PFSK-1 (cell line): ENCODE data around the gene METTL1.

ENCODE experiments used
- FOXP2 ChIP-seq: optimal IDR thresholded peaks from 2 replicates; pipeline ENCODE3; 2011; ENCODE audit warnings: borderline replicate concordance, control low read depth, inconsistent platforms; ENCODE audit not compliant: insufficient read depth; ENCODE audit errors: extremely low read length, extremely low read depth
- POLR2AphosphoS5 ChIP-seq: IDR thresholded peaks from 2 replicates; pipeline ENCODE4 v1.6.1; 2012; ENCODE audit warnings: low read depth, mild to moderate bottlenecking, control low read depth, low read length, moderate library complexity
- REST ChIP-seq, 2 experiments: IDR thresholded peaks; 2 replicates each; pipeline versions ENCODE4 v1.6.1 to v1.8.0; 2011 to 2012; ENCODE audit warnings: low read depth in 2 of 2, low read length in 2 of 2, control low read depth in 1 of 2, inconsistent platforms in 1 of 2, mild to moderate bottlenecking in 1 of 2, moderate library complexity in 1 of 2; ENCODE audit not compliant: insufficient read depth in 1 of 2

DNA sequence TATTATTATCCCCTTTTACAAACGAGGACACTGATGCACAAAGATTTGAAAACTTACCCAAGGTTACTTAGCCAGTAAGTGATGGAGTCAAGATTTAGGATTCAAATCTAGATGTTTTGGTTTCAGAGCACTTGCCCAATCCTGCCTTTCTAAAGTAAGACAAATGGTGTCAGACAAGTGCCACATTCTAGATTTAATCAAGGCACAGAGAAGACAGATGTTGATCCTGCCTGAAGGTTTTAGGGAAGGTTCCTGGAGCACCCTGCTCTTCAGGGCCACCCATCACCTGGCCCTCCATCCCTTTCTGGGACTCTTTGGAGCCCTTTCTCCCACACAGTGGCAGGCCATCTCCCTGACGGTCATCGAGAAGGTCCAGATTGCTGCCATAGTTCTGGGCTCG lies 14.1 kb downstream of the METTL1 start:
- TF ChIP-seq REST (IDR thresholded peaks at IDR 0.05; ENCODE audit: insufficient read depth in 1 of 2, low read depth in 2 of 2, low read length in 2 of 2) (no peak), FOXP2 (no peak), POLR2AphosphoS5 (no peak)
